IMR-90 (cell line): Measurements from ENCODE around the gene KRT39. TPM values are rescaled to one million over a fixed set of nuclear protein-coding genes. Genes with fewer than 3 reads are reported as not detected.

Experiments
- ATAC-seq: fragments of 200-7000 bp; cut with Tn5 transposase; 2 replicates; pipeline ENCODE4 v1.9.1; 2020; ENCODE audit warnings: low read depth, mild to moderate bottlenecking, moderate library complexity
- BruUV-seq: library from RNA; stranded (reverse); fragments of 400-500 nt; replicated peaks from 2 replicates; lab custom pipeline; 2021; lab: Mats Ljungman, UMichigan
- CTCF ChIA-PET: fragments of 300-600 bp; formaldehyde crosslinking; extraction: SDS; loops from one replicate; lab custom pipeline; 2021; ENCODE audit warnings: antibody characterized with exemption; lab: Yijun Ruan, JAX
- POLR2A ChIA-PET: fragments of 300-600 bp; sonication (Branson Sonifier 250); formaldehyde crosslinking; loops from one replicate; lab custom pipeline; 2022; ENCODE audit warnings: antibody characterized with exemption; ENCODE audit not compliant: unreplicated experiment; lab: Charles Lee
- DNase-seq: peaks from one replicate; pipeline ENCODE4 v3.0.0; 2013
- H2AFZ ChIP-seq: replicated peaks from 2 replicates; pipeline ENCODE3; 2013; ENCODE audit warnings: low read length, mild to moderate bottlenecking; ENCODE audit not compliant: poor library complexity
- H2AK5ac ChIP-seq: 2 replicates; pipeline ENCODE4 v1.6.1; 2013; ENCODE audit warnings: low read depth, low read length, inconsistent platforms
- H2AK9ac ChIP-seq: replicated peaks from 2 replicates; pipeline ENCODE3; 2013; ENCODE audit warnings: mild to moderate bottlenecking, low read depth, low read length, moderate library complexity; ENCODE audit not compliant: poor library complexity
- H2BK120ac ChIP-seq: 2 replicates; pipeline ENCODE4 v1.6.1; 2013; ENCODE audit warnings: low read depth, low read length, inconsistent platforms
- H2BK15ac ChIP-seq: 3 replicates; pipeline ENCODE4 v1.6.1; 2013; ENCODE audit warnings: low read depth, low read length, inconsistent platforms
- H2BK20ac ChIP-seq: 2 replicates; pipeline ENCODE4 v1.6.1; 2013; ENCODE audit warnings: low read depth, mild to moderate bottlenecking, inconsistent platforms, low read length, moderate library complexity
- H2BK5ac ChIP-seq: 2 replicates; pipeline ENCODE4 v1.6.1; 2013; ENCODE audit warnings: mild to moderate bottlenecking, low read depth, low read length, inconsistent platforms; ENCODE audit not compliant: poor library complexity, severe bottlenecking
- H3K14ac ChIP-seq: replicated peaks from 2 replicates; pipeline ENCODE4 v1.6.1; 2013; ENCODE audit warnings: low read depth, low read length, inconsistent platforms
- H3K18ac ChIP-seq: 2 replicates; pipeline ENCODE4 v1.6.1; 2013; ENCODE audit warnings: low read depth, low read length, control low read depth
- H3K23ac ChIP-seq: 2 replicates; pipeline ENCODE4 v1.6.1; 2013; ENCODE audit warnings: low read depth, low read length, inconsistent platforms
- H3K27ac ChIP-seq: 2 replicates; pipeline ENCODE4 v1.5.1; 2013; ENCODE audit warnings: mild to moderate bottlenecking, control low read depth, low read length; ENCODE audit not compliant: insufficient read depth
- H3K27me3 ChIP-seq: 2 replicates; pipeline ENCODE4 v1.6.1; 2013; ENCODE audit warnings: low read length; ENCODE audit not compliant: control insufficient read depth, insufficient read depth
- H3K36me3 ChIP-seq: 2 replicates; pipeline ENCODE4 v1.6.1; 2013; ENCODE audit warnings: low read length, mixed read lengths; ENCODE audit not compliant: control insufficient read depth, insufficient read depth
- H3K4ac ChIP-seq: 2 replicates; pipeline ENCODE4 v1.6.1; 2013; ENCODE audit warnings: low read depth, low read length, inconsistent platforms
- H3K4me1 ChIP-seq: 2 replicates; pipeline ENCODE4 v1.6.1; 2013; ENCODE audit warnings: low read length, mixed read lengths; ENCODE audit not compliant: control insufficient read depth, insufficient read depth
- H3K4me2 ChIP-seq: 2 replicates; pipeline ENCODE4 v1.6.1; 2013; ENCODE audit warnings: low read depth, mild to moderate bottlenecking, control low read depth, low read length, moderate library complexity
- H3K4me3 ChIP-seq: 2 replicates; pipeline ENCODE4 v1.5.1; 2013; ENCODE audit warnings: low read depth, mild to moderate bottlenecking, control low read depth, low read length, moderate library complexity; ENCODE audit not compliant: insufficient read depth
- H3K56ac ChIP-seq: 2 replicates; pipeline ENCODE4 v1.6.1; 2013; ENCODE audit warnings: low read length, inconsistent platforms; ENCODE audit not compliant: insufficient read depth; ENCODE audit errors: extremely low read depth
- H3K79me1 ChIP-seq, 2 experiments: 2 replicates each; pipeline ENCODE4 v1.6.1; 2013; ENCODE audit warnings: low read length in 2 of 2, inconsistent platforms in 1 of 2, low read depth in 1 of 2
- H3K9ac ChIP-seq: 2 replicates; pipeline ENCODE4 v1.6.1; 2013; ENCODE audit warnings: low read depth, low read length, control low read depth
- H3K9me1 ChIP-seq: 2 replicates; pipeline ENCODE4 v1.6.1; 2013; ENCODE audit warnings: low read length, inconsistent platforms; ENCODE audit not compliant: insufficient read depth
- H3K9me3 ChIP-seq: 2 replicates; pipeline ENCODE4 v1.6.1; 2013; ENCODE audit warnings: low read length; ENCODE audit not compliant: control insufficient read depth, insufficient read depth
- H4K20me1 ChIP-seq: 2 replicates; pipeline ENCODE4 v1.6.1; 2013; ENCODE audit warnings: low read length, inconsistent platforms; ENCODE audit not compliant: insufficient read depth
- H4K5ac ChIP-seq: 2 replicates; pipeline ENCODE4 v1.6.1; 2013; ENCODE audit warnings: mild to moderate bottlenecking, low read depth, low read length, control low read depth
- H4K8ac ChIP-seq, 2 experiments: 2 replicates each; pipeline ENCODE4 v1.6.1; 2013; ENCODE audit warnings: low read depth in 2 of 2, low read length in 2 of 2, control low read depth in 1 of 2, inconsistent platforms in 1 of 2
- H4K91ac ChIP-seq: 2 replicates; pipeline ENCODE4 v1.6.1; 2013; ENCODE audit warnings: low read depth, low read length, inconsistent platforms; ENCODE audit not compliant: insufficient read depth
- BHLHE40 ChIP-seq: fragments of 150-350 bp; IDR thresholded peaks from 2 replicates; pipeline ENCODE4 v1.6.1; 2016; ENCODE audit warnings: mild to moderate bottlenecking, low read depth, low read length
- CEBPB ChIP-seq: IDR thresholded peaks from 2 replicates; pipeline ENCODE4 v1.6.1; 2012; ENCODE audit warnings: low read depth, low read length, improper control_type of control experiment
- CHD1 ChIP-seq: IDR thresholded peaks from 2 replicates; pipeline ENCODE4 v1.6.1; 2012; ENCODE audit warnings: low read depth, low read length, improper control_type of control experiment
- CTCF ChIP-seq: conservative IDR thresholded peaks from 2 replicates; pipeline ENCODE4 v1.5.1; 2012; ENCODE audit warnings: mild to moderate bottlenecking, low read depth, low read length, improper control_type of control experiment
- FOS ChIP-seq: fragments of 150-350 bp; IDR thresholded peaks from 2 replicates; pipeline ENCODE4 v1.6.1; 2016; ENCODE audit warnings: low read depth, low read length
- MAFK ChIP-seq: IDR thresholded peaks from 2 replicates; pipeline ENCODE4 v1.6.1; 2012; ENCODE audit warnings: low read depth, low read length, improper control_type of control experiment
- MXI1 ChIP-seq: IDR thresholded peaks from 2 replicates; pipeline ENCODE4 v1.6.1; 2012; ENCODE audit warnings: low read depth, mild to moderate bottlenecking, low read length, moderate library complexity, borderline replicate concordance
- POLR2A ChIP-seq: IDR thresholded peaks from 2 replicates; pipeline ENCODE4 v1.6.1; 2012; ENCODE audit warnings: mild to moderate bottlenecking, low read depth, low read length
- RCOR1 ChIP-seq: IDR thresholded peaks from 2 replicates; pipeline ENCODE4 v1.6.1; 2012; ENCODE audit warnings: mild to moderate bottlenecking, low read length, improper control_type of control experiment; ENCODE audit not compliant: insufficient replicate concordance
- RFX5 ChIP-seq: IDR thresholded peaks from 2 replicates; pipeline ENCODE4 v1.8.0; 2012; ENCODE audit warnings: low read depth, mild to moderate bottlenecking, low read length, moderate library complexity
- whole genome bisulfite sequencing, 2 experiments: methylation state at CpG; one replicate each; pipeline versions ENCODE4 v1.1.5 to v1.1.7; 2013; ENCODE audit warnings: missing lambda C conversion rate in 2 of 2; ENCODE audit not compliant: insufficient read length in 1 of 2; ENCODE audit errors: extremely low coverage in 2 of 2; 5-methylcytosine and 5-hydroxymethylcytosine counted together
- dilution Hi-C: fragments of 300-500 bp; cut with HindIII; formaldehyde crosslinking; loops from one replicate; pipeline ENCODE4 v1.14.3; 2018; ENCODE audit warnings: low sequenced_read_pairs; ENCODE audit not compliant: unreplicated experiment
- in situ Hi-C: fragments of 300-500 bp; cut with MboI; formaldehyde crosslinking; loops from 3 replicates; pipeline ENCODE4 v1.14.3; 2019; ENCODE audit warnings: low sequenced_read_pairs, inconsistent platforms, mixed read lengths
- intact Hi-C: fragments of 100-400 bp; cut with micrococcal nuclease; formaldehyde crosslinking; loops from 2 replicates; pipeline ENCODE4 v1.10.0; 2022
- polyA plus RNA-seq, 3 experiments: library from polyadenylated mRNA; depleted of rRNA; stranded (reverse); fragments of >200 nt; gene quantifications; 2 replicates each; pipeline ENCODE4 v1.2.3, GENCODE V29; 2012; ENCODE audit warnings: low replicate concordance in 1 of 3
- total RNA-seq: library from RNA; depleted of rRNA; stranded (reverse); fragments of >200 nt; gene quantifications from 2 replicates; pipeline ENCODE4 v1.2.3, GENCODE V29; 2012
- TF ChIP-seq, protein P1 (sequence below): fragments of 150-350 bp; IDR thresholded peaks from 2 replicates; pipeline ENCODE4 v1.6.1; 2016; ENCODE audit warnings: low read depth, mild to moderate bottlenecking, low read length, moderate library complexity, borderline replicate concordance

Gene KRT39
- total and polyA plus RNA-seq, 2 of the 4 experiments (the other 2 are of a cell fraction), result 0.15 TPM; not detected in 1

- peak overlapping the region; percentile 85 for H2BK120ac ChIP-seq
- H3K27ac ChIP-seq, result peak overlapping the region; percentile 75
- dilution Hi-C loops, result no loop called here
- H3K79me1 ChIP-seq, result no peaks in the 10 kb centered on the region
- BruUV-seq, result no TSS peak
- H3K18ac ChIP-seq, result peak overlapping the region; percentile 97
- no peaks in the 10 kb centered on the region for H3K27me3 ChIP-seq
- H2BK5ac ChIP-seq, result peak overlapping the region; percentile 63
- peak overlapping the region; percentile 59 for H4K91ac ChIP-seq
- CTCF ChIA-PET, result no interaction called here
- peak overlapping the region; percentile 36; the same call in 1 of the 2 replicates for H3K23ac ChIP-seq
- peaks cover 12% of the 10 kb centered on the region for H3K4me1 ChIP-seq
- H2BK20ac ChIP-seq, result peak overlapping the region; percentile 47
- peak overlapping the region; percentile 73 for H4K5ac ChIP-seq
- DNase-seq (no peak), ATAC-seq (no peak)
- H2AK5ac ChIP-seq, result peak overlapping the region; percentile 86
- no peak overlapping the region; the same call in 1 of the 2 replicates for H3K4me2 ChIP-seq
- H2AFZ ChIP-seq, result no peak overlapping the region
- H3K56ac ChIP-seq, result no peak overlapping the region; the same call in 1 of the 2 replicates
- no peaks in the 10 kb centered on the region for H3K9me3 ChIP-seq
- TF ChIP-seq, protein P1, sequence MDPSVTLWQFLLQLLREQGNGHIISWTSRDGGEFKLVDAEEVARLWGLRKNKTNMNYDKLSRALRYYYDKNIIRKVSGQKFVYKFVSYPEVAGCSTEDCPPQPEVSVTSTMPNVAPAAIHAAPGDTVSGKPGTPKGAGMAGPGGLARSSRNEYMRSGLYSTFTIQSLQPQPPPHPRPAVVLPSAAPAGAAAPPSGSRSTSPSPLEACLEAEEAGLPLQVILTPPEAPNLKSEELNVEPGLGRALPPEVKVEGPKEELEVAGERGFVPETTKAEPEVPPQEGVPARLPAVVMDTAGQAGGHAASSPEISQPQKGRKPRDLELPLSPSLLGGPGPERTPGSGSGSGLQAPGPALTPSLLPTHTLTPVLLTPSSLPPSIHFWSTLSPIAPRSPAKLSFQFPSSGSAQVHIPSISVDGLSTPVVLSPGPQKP, result no peak
- TF ChIP-seq MXI1 (no peak), FOS (no peak), RFX5 (no peak), BHLHE40 (no peak), CHD1 (no peak), CEBPB (no peak), POLR2A (no peak), MAFK (no peak), CTCF (no peak), RCOR1 (no peak)
- H3K9me1 ChIP-seq, result peaks cover 2% of the 10 kb centered on the region; the same call in 1 of the 2 replicates
- no CpG with 5 or more reads among the region's 2 CpGs for WGBS, 2 experiments
- peak overlapping the region; percentile 63; the same call in 2 of the 3 replicates for H2BK15ac ChIP-seq
- no peak overlapping the region for H3K4me3 ChIP-seq
- peak overlapping the region; percentile 75 for H3K14ac ChIP-seq
- in situ Hi-C loops, result no loop called here
- intact Hi-C loops, result no loop called here
- H3K36me3 ChIP-seq, result no peaks in the 10 kb centered on the region
- POLR2A ChIA-PET, result no interaction called here
- H3K4ac ChIP-seq, result peak overlapping the region; percentile 45
- H3K9ac ChIP-seq, result no peak overlapping the region
- no peak overlapping the region for H2AK9ac ChIP-seq
- no peaks in the 10 kb centered on the region for H4K20me1 ChIP-seq
- peak overlapping the region; percentile 36 to 77 for H4K8ac ChIP-seq
Measured at GRCh38 chr17:40952154-40952553, 14.6 kb downstream of the KRT39 start.
